SK-N-SH (cell line): Measurements from ENCODE around the gene TRIM23.

Experiments
- EZH2phosphoT487 ChIP-seq: fragments of 200-600 bp; sonication (generic); IDR thresholded peaks from 2 replicates; pipeline ENCODE4 v1.6.1; 2017; ENCODE audit warnings: low read depth, mixed run types, mild to moderate bottlenecking, antibody characterized with exemption, moderate library complexity, borderline replicate concordance
- GATA2 ChIP-seq: sonication (generic); formaldehyde crosslinking; IDR thresholded peaks from 2 replicates; pipeline ENCODE4 v1.5.0; 2020; ENCODE audit warnings: mild to moderate bottlenecking, missing genetic modification reagents
- MAX ChIP-seq: IDR thresholded peaks from 2 replicates; pipeline ENCODE4 v1.4.0; 2012; ENCODE audit warnings: low read depth
- POLR2AphosphoS5 ChIP-seq: IDR thresholded peaks from 2 replicates; pipeline ENCODE4 v1.6.1; 2012; ENCODE audit warnings: low read depth, low read length
- RAD21 ChIP-seq: IDR thresholded peaks from 2 replicates; pipeline ENCODE4 v1.6.1; 2012; ENCODE audit warnings: mild to moderate bottlenecking, low read length
- RFX5 ChIP-seq: IDR thresholded peaks from 2 replicates; pipeline ENCODE4 v1.6.1; 2012; ENCODE audit warnings: mild to moderate bottlenecking, improper control_type of control experiment, low read length
- RXRA ChIP-seq: IDR thresholded peaks from 2 replicates; pipeline ENCODE4 v1.4.0; 2012; ENCODE audit warnings: low read depth, mild to moderate bottlenecking, borderline replicate concordance
- YY1 ChIP-seq: IDR thresholded peaks from 2 replicates; pipeline ENCODE4 v1.4.0; 2012; ENCODE audit warnings: low read depth, mild to moderate bottlenecking
- TF ChIP-seq, protein P1 (sequence below): fragments of 200-600 bp; sonication (generic); IDR thresholded peaks from 2 replicates; pipeline ENCODE4 v1.6.1; 2017; ENCODE audit warnings: antibody characterized with exemption, mild to moderate bottlenecking, moderate library complexity

GRCh38 chr5:65646938-65647337, 22.8 kb upstream of the TRIM23 start:
- TF ChIP-seq MAX = no peak
- TF ChIP-seq EZH2phosphoT487 = no peak
- TF ChIP-seq, protein P1, sequence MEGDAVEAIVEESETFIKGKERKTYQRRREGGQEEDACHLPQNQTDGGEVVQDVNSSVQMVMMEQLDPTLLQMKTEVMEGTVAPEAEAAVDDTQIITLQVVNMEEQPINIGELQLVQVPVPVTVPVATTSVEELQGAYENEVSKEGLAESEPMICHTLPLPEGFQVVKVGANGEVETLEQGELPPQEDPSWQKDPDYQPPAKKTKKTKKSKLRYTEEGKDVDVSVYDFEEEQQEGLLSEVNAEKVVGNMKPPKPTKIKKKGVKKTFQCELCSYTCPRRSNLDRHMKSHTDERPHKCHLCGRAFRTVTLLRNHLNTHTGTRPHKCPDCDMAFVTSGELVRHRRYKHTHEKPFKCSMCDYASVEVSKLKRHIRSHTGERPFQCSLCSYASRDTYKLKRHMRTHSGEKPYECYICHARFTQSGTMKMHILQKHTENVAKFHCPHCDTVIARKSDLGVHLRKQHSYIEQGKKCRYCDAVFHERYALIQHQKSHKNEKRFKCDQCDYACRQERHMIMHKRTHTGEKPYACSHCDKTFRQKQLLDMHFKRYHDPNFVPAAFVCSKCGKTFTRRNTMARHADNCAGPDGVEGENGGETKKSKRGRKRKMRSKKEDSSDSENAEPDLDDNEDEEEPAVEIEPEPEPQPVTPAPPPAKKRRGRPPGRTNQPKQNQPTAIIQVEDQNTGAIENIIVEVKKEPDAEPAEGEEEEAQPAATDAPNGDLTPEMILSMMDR = no peak
- TF ChIP-seq POLR2AphosphoS5 = no peak
- TF ChIP-seq YY1 = no peak
- no peak for TF ChIP-seq RFX5
- TF ChIP-seq RAD21 = no peak
- no peak for TF ChIP-seq GATA2 (CRISPR knock-in tag)
- TF ChIP-seq RXRA = no peak
